ENCODE measurements around the gene TPST2.

- TF ChIP-seq, protein P1, sequence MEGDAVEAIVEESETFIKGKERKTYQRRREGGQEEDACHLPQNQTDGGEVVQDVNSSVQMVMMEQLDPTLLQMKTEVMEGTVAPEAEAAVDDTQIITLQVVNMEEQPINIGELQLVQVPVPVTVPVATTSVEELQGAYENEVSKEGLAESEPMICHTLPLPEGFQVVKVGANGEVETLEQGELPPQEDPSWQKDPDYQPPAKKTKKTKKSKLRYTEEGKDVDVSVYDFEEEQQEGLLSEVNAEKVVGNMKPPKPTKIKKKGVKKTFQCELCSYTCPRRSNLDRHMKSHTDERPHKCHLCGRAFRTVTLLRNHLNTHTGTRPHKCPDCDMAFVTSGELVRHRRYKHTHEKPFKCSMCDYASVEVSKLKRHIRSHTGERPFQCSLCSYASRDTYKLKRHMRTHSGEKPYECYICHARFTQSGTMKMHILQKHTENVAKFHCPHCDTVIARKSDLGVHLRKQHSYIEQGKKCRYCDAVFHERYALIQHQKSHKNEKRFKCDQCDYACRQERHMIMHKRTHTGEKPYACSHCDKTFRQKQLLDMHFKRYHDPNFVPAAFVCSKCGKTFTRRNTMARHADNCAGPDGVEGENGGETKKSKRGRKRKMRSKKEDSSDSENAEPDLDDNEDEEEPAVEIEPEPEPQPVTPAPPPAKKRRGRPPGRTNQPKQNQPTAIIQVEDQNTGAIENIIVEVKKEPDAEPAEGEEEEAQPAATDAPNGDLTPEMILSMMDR (conservative IDR thresholded peaks at IDR 0.05 in 1 of 2, IDR thresholded peaks at IDR 0.05 in 1 of 2; ENCODE audit: extremely low read depth in 1 of 2, insufficient read depth in 1 of 2, low read depth in 1 of 2, low read length in 2 of 2) = no peak
- TF ChIP-seq EZH2 (IDR thresholded peaks at IDR 0.05; ENCODE audit: borderline replicate concordance, low read length) = no peak
These were observed 34.5 kb downstream of the TPST2 start for GRCh38 chr22:26555478-26555877.

Measured in mammary epithelial cell (primary cell).